OCI-LY3 (cell line): Measurements from ENCODE around the gene SPIN3.
"Not testable (repeated sequence)": the region's sequence is repeated elsewhere in the genome, so short reads cannot be mapped to it uniquely, and the experiment has no call there.

Source experiments
- CTCF ChIP-seq: fragments of 200-600, 300-600 bp; sonication (generic); IDR thresholded peaks from 2 replicates; pipeline ENCODE4 v1.5.1; 2014; ENCODE audit warnings: antibody characterized with exemption, low read length, low read depth
- EZH2phosphoT487 ChIP-seq: fragments of 200-600 bp; shearing (Covaris generic); IDR thresholded peaks from 2 replicates; pipeline ENCODE4 v1.6.1; 2018; ENCODE audit warnings: antibody characterized with exemption, mixed run types, low read depth

- TF ChIP-seq CTCF, EZH2phosphoT487: not testable (repeated sequence)
Measured at GRCh38 chrX:56945226-56945625, 50.1 kb downstream of the SPIN3 start.
